ENCODE results near the gene MFAP4. TPM values are rescaled to one million over a fixed set of nuclear protein-coding genes. Genes with fewer than 3 reads are reported as not detected.

Gene MFAP4
- total RNA-seq, 1 donor from 2014 or later, result 85.8 TPM

DNA sequence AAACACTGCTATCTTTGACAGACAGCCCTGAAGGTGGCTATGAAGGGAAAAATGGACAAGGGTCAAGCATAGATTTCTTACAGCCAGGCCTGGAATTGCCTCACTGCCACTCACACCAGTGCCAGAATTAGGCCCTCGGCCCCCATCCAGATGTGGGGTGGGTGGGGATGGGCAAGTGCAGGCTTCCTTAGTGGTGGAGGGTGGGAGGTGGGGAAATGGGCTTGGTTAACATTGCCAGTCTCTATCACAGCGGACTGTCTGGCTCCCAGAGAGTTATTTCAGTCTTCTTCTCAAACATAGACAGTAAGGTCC is 49.3 kb downstream of the MFAP4 start:
- H3K4me1 Mint-ChIP-seq (ENCODE audit: unreplicated experiment), result peaks cover 19% of the 10 kb centered on the region

DNA sequence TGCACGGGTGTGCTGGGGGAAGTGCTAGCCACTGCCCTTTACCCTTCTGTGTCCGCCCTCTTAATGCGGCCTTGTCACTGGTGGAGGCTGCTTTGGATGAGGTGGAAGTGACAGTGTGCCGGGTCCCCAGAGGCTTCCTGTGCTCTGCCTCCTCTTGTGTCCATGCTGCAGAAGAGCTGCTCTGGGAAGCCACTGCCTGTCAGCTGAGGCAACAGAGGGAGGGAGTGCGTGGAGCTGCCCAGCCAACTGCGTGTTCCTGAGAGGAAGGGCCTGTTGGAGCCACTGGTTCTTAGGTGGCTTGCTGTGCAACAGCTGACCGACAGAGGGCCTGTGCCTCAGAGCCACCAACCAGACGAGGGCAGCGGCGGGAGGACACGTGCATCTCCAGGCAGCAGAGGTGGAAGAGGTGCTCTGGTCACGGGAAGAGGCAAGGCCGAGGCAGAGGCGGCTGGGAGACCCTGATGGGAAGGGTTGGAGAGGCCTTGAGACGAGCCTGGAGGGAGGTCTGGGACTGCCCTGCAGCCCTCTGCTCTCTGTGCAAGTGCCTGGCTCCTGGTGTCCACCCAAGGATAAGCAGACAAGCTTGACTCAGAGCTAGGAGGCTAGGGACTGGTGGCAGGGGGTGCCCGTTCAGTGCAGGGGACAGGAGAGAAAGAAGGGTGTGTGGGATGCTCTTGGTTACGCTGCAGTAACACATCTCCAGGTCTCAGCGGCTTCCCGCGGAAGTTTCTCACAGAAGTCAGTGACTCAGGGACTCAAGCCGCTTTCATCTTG is 49.9 kb downstream of the MFAP4 start:
- H3K27me3 Mint-ChIP-seq (ENCODE audit: unreplicated experiment), result no peaks in the 10 kb centered on the region
- DNase-seq (ENCODE audit: extremely low spot score, unreplicated experiment), result no peak
- TF ChIP-seq, protein P1, sequence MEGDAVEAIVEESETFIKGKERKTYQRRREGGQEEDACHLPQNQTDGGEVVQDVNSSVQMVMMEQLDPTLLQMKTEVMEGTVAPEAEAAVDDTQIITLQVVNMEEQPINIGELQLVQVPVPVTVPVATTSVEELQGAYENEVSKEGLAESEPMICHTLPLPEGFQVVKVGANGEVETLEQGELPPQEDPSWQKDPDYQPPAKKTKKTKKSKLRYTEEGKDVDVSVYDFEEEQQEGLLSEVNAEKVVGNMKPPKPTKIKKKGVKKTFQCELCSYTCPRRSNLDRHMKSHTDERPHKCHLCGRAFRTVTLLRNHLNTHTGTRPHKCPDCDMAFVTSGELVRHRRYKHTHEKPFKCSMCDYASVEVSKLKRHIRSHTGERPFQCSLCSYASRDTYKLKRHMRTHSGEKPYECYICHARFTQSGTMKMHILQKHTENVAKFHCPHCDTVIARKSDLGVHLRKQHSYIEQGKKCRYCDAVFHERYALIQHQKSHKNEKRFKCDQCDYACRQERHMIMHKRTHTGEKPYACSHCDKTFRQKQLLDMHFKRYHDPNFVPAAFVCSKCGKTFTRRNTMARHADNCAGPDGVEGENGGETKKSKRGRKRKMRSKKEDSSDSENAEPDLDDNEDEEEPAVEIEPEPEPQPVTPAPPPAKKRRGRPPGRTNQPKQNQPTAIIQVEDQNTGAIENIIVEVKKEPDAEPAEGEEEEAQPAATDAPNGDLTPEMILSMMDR (IDR thresholded peaks at IDR 0.05), result no peak
- H3K27ac Mint-ChIP-seq (ENCODE audit: unreplicated experiment), result no peak overlapping the region
- H3K4me1 Mint-ChIP-seq (ENCODE audit: unreplicated experiment), result peaks cover 22% of the 10 kb centered on the region
- no peak overlapping the region for H3K4me3 Mint-ChIP-seq (ENCODE audit: unreplicated experiment)
- H3K9me3 Mint-ChIP-seq (ENCODE audit: unreplicated experiment), result no peaks in the 10 kb centered on the region
- peaks cover 7% of the 10 kb centered on the region for H3K36me3 Mint-ChIP-seq (ENCODE audit: unreplicated experiment)

More for the DNA sequence above, 49.3 kb downstream of the MFAP4 start:
- DNase-seq (ENCODE audit: extremely low spot score, unreplicated experiment), result no peak
- Mint-ChIP-seq H3K27ac (ENCODE audit: unreplicated experiment) (no peak overlapping the region), H3K27me3 (ENCODE audit: unreplicated experiment) (no peaks in the 10 kb centered on the region), H3K36me3 (ENCODE audit: unreplicated experiment) (peaks cover 5% of the 10 kb centered on the region), H3K9me3 (ENCODE audit: unreplicated experiment) (no peaks in the 10 kb centered on the region), H3K4me3 (ENCODE audit: unreplicated experiment) (no peak overlapping the region)
- TF ChIP-seq, protein P1 (IDR thresholded peaks at IDR 0.05), result no peak

DNA sequence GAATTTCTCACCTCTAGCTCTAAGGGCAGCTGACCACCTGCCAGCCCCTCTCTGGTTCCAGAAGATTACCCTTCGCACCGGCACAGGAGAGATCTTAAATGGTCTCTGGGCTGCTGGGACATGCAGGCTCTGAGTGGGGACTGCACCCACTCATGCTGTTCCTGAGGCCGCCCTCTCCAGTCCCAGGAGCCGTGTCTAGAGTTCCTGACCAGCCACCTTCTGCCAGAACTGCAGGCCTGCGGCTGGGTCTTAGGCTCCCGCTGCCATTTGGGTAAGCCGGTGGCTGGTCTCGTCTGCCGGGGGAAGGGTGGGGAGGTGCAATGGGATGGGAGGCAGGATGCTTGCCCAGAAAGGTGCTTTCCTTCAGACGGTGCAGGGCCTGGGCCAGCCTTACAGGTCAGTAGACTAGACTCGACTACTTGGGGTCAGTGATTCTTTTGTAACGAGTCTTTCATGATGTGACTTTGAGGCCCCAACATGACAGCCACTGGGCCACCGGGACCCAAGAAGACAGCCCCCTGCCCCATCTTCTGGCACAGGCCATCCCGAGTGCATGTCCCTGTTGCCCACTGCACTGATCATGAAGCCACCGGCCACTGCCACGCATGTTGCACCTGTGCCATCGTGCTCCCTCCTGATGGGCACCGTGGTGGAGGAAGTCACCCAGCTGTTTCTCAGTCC is 50.9 kb downstream of the MFAP4 start:
- no peaks in the 10 kb centered on the region for H3K27me3 Mint-ChIP-seq (ENCODE audit: unreplicated experiment)
- no peak overlapping the region for H3K4me3 Mint-ChIP-seq (ENCODE audit: unreplicated experiment)
- H3K4me1 Mint-ChIP-seq (ENCODE audit: unreplicated experiment), result peaks cover 22% of the 10 kb centered on the region
- peaks cover 7% of the 10 kb centered on the region for H3K36me3 Mint-ChIP-seq (ENCODE audit: unreplicated experiment)
- no peaks in the 10 kb centered on the region for H3K9me3 Mint-ChIP-seq (ENCODE audit: unreplicated experiment)
- TF ChIP-seq, protein P1 (IDR thresholded peaks at IDR 0.05), result no peak
- no peak for DNase-seq (ENCODE audit: extremely low spot score, unreplicated experiment)
- H3K27ac Mint-ChIP-seq (ENCODE audit: unreplicated experiment), result no peak overlapping the region

DNA sequence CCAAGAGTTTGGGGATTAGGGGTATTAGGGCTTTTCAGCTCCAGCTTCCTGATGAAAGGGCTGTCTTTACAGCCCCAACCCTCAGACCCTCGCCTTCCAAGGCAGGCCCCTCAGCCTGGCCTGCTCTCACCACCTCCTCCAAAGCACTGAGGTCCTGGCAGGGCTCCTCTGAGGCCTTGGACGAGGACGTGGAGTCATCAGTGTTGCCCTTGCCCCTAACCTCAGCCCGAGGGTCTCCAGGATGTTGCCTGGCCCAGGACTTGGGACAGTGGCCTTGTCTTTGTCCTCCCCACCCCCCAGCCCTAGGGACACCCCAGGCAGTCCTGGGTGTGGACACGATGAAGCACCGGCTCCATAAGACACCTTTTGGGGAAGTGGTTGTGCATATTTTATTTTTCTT is 52.7 kb downstream of the MFAP4 start:
- H3K27me3 Mint-ChIP-seq (ENCODE audit: unreplicated experiment), result no peaks in the 10 kb centered on the region
- peaks cover 29% of the 10 kb centered on the region for H3K4me1 Mint-ChIP-seq (ENCODE audit: unreplicated experiment)
- H3K27ac Mint-ChIP-seq (ENCODE audit: unreplicated experiment), result no peak overlapping the region
- H3K9me3 Mint-ChIP-seq (ENCODE audit: unreplicated experiment), result no peaks in the 10 kb centered on the region
- TF ChIP-seq, protein P1 (IDR thresholded peaks at IDR 0.05), result no peak
- DNase-seq (ENCODE audit: extremely low spot score, unreplicated experiment), result no peak
- peaks cover 7% of the 10 kb centered on the region for H3K36me3 Mint-ChIP-seq (ENCODE audit: unreplicated experiment)
- H3K4me3 Mint-ChIP-seq (ENCODE audit: unreplicated experiment), result no peak overlapping the region

DNA sequence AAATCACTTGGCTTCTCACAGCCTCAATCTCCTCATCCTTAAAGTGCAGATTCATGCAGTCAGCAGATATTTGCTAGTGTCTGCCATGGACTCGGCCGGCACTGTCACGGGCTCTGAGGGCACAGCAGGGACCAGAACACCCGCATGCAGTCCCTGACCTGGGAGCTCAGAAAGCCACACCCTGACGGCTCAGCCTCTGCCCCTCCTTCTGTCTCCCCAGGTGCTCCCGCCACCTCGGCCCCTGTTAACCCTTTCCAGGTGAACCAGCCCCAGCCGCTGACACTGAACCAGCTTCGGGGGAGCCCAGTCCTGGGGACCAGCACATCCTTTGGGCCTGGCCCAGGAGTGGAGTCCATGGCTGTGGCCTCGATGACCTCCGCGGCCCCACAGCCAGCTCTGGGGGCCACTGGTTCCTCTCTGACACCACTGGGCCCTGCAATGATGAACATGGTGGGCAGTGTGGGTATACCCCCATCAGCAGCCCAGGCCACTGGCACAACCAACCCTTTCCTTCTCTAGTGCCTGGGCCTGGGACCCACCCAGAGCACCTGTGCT is 53.2 kb downstream of the MFAP4 start:
- Mint-ChIP-seq H3K27ac (ENCODE audit: unreplicated experiment) (no peak overlapping the region), H3K9me3 (ENCODE audit: unreplicated experiment) (no peaks in the 10 kb centered on the region), H3K4me1 (ENCODE audit: unreplicated experiment) (peaks cover 29% of the 10 kb centered on the region), H3K4me3 (ENCODE audit: unreplicated experiment) (no peak overlapping the region), H3K27me3 (ENCODE audit: unreplicated experiment) (no peaks in the 10 kb centered on the region), H3K36me3 (ENCODE audit: unreplicated experiment) (peaks cover 7% of the 10 kb centered on the region)
- DNase-seq (ENCODE audit: extremely low spot score, unreplicated experiment), result no peak
- TF ChIP-seq, protein P1 (IDR thresholded peaks at IDR 0.05), result no peak
